Lung (tissue), 12 donors: ENCODE data around the gene MAN1A1. TPM values are rescaled to one million over a fixed set of nuclear protein-coding genes. Genes with fewer than 3 reads are reported as not detected.

Experiments used
- ATAC-seq: fragments of 200-7000 bp; cut with Tn5 transposase; one replicate; pipeline ENCODE4 v1.9.1; 2020; ENCODE audit warnings: moderate number of reproducible peaks; ENCODE audit not compliant: insufficient read depth, low FRiP score
- DNase-seq, 3 donors: peaks; one replicate each; pipeline ENCODE4 v3.0.0-alpha.2; 2013 to 2017
- H3K27ac ChIP-seq, 2 donors: one replicate each; pipeline ENCODE4 v1.5.1; 2013; ENCODE audit warnings: mild to moderate bottlenecking in 2 of 2, moderate library complexity in 2 of 2, control low read depth in 1 of 2, inconsistent platforms in 1 of 2, low read depth in 1 of 2, low read length in 1 of 2
- H3K27me3 ChIP-seq, 3 donors: one replicate each; pipeline ENCODE4 v1.5.1; 2013; ENCODE audit warnings: low read length in 2 of 3; ENCODE audit not compliant: control insufficient read depth in 3 of 3, insufficient read depth in 3 of 3
- H3K36me3 ChIP-seq, 4 donors: one replicate each; pipeline ENCODE4 v1.5.1; 2013; ENCODE audit warnings: low read length in 4 of 4, mild to moderate bottlenecking in 1 of 4, moderate library complexity in 1 of 4; ENCODE audit not compliant: control insufficient read depth in 4 of 4, insufficient read depth in 4 of 4
- H3K4me1 ChIP-seq, 5 donors: one replicate each; pipeline ENCODE4 v1.5.1; 2013; ENCODE audit warnings: low read length in 5 of 5, mild to moderate bottlenecking in 2 of 5, moderate library complexity in 1 of 5; ENCODE audit not compliant: control insufficient read depth in 5 of 5, insufficient read depth in 5 of 5
- H3K4me3 ChIP-seq: one replicate; pipeline ENCODE4 v1.5.1; 2013; ENCODE audit warnings: mild to moderate bottlenecking, control low read depth, moderate library complexity
- H3K9ac ChIP-seq, 2 donors: one replicate each; pipeline ENCODE4 v1.5.1; 2013; ENCODE audit warnings: low read length in 2 of 2, control low read depth in 1 of 2; ENCODE audit not compliant: insufficient read depth in 1 of 2
- H3K9me3 ChIP-seq, 4 donors: one replicate each; pipeline ENCODE4 v1.5.1; 2013; ENCODE audit warnings: low read length in 3 of 4, mild to moderate bottlenecking in 1 of 4, moderate library complexity in 1 of 4; ENCODE audit not compliant: control insufficient read depth in 4 of 4, insufficient read depth in 3 of 4
- WGBS, 2 donors: extraction: QIAGEN DNeasy Blood & Tissue Kit; methylation state at CpG; one replicate each; pipeline ENCODE4 v1.1.7; 2013; 5-methylcytosine and 5-hydroxymethylcytosine counted together
- polyA plus RNA-seq, 2 donors: library from polyadenylated mRNA; stranded (reverse); fragments of 200-250 nt; gene quantifications; one replicate each; pipeline ENCODE4 v1.2.1, GENCODE V29; 2013
- total RNA-seq, 2 donors: library from RNA; depleted of rRNA in 1 of 2; stranded (reverse); fragments of >200 nt in 1 of 2; gene quantifications; one replicate each; pipeline ENCODE4 v1.2.1, GENCODE V29; 2014 to 2021
- TF ChIP-seq, protein P1 (sequence below): IDR thresholded peaks from 2 replicates; pipeline ENCODE4 v1.5.1; 2012; ENCODE audit warnings: mild to moderate bottlenecking; ENCODE audit errors: control extremely low read depth, extremely low read depth
- donor health status: control.
- donor health status: control.
- donor health status: Bipolar disorder and iron deficiency.
- donor health status: healthy.
- donor health status: DM: yes; HTN: yes; CAD: no.

The MAN1A1 gene
- total and polyA plus RNA-seq, 4 donors: 13.9 to 71.0 (median 48.2) TPM

GRCh38 chr6:119331663-119332286 lies 17.8 kb downstream of the MAN1A1 start:
- Histone ChIP-seq H3K4me3 (no peak overlapping the region), H3K27ac (no peak overlapping the region), H3K36me3 (peaks cover 0 to 3% (median 0%) of the 10 kb centered on the region in 4 donors), H3K27me3 (no peaks in the 10 kb centered on the region), H3K9ac (no peak overlapping the region), H3K9me3 (no peaks in the 10 kb centered on the region), H3K4me1 (peaks cover 3 to 10% (median 4%) of the 10 kb centered on the region in 5 donors)
- DNase-seq (no peak), ATAC-seq (no peak)
- TF ChIP-seq, protein P1, sequence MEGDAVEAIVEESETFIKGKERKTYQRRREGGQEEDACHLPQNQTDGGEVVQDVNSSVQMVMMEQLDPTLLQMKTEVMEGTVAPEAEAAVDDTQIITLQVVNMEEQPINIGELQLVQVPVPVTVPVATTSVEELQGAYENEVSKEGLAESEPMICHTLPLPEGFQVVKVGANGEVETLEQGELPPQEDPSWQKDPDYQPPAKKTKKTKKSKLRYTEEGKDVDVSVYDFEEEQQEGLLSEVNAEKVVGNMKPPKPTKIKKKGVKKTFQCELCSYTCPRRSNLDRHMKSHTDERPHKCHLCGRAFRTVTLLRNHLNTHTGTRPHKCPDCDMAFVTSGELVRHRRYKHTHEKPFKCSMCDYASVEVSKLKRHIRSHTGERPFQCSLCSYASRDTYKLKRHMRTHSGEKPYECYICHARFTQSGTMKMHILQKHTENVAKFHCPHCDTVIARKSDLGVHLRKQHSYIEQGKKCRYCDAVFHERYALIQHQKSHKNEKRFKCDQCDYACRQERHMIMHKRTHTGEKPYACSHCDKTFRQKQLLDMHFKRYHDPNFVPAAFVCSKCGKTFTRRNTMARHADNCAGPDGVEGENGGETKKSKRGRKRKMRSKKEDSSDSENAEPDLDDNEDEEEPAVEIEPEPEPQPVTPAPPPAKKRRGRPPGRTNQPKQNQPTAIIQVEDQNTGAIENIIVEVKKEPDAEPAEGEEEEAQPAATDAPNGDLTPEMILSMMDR: no peak
- WGBS, 2 donors: 36 to 69% methylated on average over 2 of the region's 2 CpGs

DNA sequence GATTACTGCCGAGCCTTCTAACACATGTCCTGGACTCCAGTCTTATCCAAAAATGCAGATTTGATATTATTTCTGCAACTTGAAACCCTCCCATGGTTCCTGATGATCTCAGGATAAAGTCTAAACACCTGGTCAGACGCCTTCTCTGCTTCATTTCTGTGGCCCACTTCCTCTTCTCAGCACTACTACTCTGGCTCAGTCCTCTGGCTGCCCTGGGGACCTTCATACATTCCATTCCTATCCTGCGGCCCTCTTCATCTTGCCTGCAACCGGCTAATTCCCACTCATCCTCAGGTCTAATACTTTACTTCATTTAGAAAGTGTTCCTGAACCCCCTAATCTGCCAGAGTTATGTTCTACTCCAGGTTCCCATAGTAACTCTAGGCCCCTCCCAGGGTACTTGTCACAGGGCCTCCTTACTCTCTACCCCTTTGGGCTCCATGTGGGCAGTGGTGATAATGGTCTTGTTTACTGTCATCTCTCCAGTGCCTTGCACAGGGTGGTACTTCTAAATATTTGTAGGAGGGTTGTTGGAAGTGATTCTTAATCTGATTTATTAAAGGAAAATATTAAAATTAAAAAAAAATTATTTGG lies 18.9 kb downstream of the MAN1A1 start:
- peaks cover 0 to 5% (median 4%) of the 10 kb centered on the region in 4 donors for H3K36me3 ChIP-seq
- H3K27me3 ChIP-seq: no peaks in the 10 kb centered on the region
- ATAC-seq: no peak
- H3K4me3 ChIP-seq: no peak overlapping the region
- peaks cover 2 to 10% (median 4%) of the 10 kb centered on the region in 5 donors for H3K4me1 ChIP-seq
- no peak overlapping the region for H3K9ac ChIP-seq
- 86 to 92% methylated on average over 4 of the region's 4 CpGs for WGBS, 2 donors
- TF ChIP-seq, protein P1: no peak
- no peaks in the 10 kb centered on the region for H3K9me3 ChIP-seq
- no peak for DNase-seq
- H3K27ac ChIP-seq: no peak overlapping the region

GRCh38 chr6:119329794-119330180 lies 19.8 kb downstream of the MAN1A1 start:
- peaks cover 0 to 5% (median 5%) of the 10 kb centered on the region in 4 donors for H3K36me3 ChIP-seq
- peaks cover 0 to 7% (median 4%) of the 10 kb centered on the region in 5 donors for H3K4me1 ChIP-seq
- no peak overlapping the region for H3K27ac ChIP-seq
- TF ChIP-seq, protein P1: no peak
- no peak for DNase-seq
- H3K9me3 ChIP-seq: no peaks in the 10 kb centered on the region
- ATAC-seq: no peak
- H3K27me3 ChIP-seq: no peaks in the 10 kb centered on the region
- no peak overlapping the region for H3K9ac ChIP-seq
- H3K4me3 ChIP-seq: no peak overlapping the region
